Kasumi-1 (cell line): ENCODE measurements around the gene SIM2.
A peak's percentile ranks its signal among the peaks of the same experiment; 100 is the strongest.

ENCODE experiments used
- DNase-seq, 2 experiments: peaks; one replicate each; lab custom pipeline; 2025; lab: John Stamatoyannopoulos, UW

Gene SIM2

GRCh38 chr21:36766511-36766910 lies 67.6 kb downstream of the SIM2 start:
- no peak for DNase-seq

DNA sequence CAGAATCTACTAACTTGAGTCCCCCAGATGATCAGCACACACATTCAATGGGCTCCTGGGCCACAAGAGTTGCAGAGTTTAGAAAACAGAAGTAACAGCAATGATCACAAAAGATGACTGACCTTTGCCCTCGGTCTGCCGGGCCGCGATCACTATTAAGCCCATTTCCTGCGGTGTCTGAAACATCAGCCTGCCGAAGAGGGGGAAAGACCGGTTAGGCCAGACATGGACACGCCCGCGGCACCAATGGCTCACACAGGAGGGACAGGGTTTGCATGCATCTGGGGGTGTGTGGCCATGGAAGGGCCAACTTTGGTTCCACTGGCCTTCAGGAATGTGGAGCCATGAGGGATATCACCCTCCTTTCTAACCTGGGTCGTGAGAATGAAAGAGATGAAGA lies 68.2 kb downstream of the SIM2 start:
- no peak for DNase-seq

DNA sequence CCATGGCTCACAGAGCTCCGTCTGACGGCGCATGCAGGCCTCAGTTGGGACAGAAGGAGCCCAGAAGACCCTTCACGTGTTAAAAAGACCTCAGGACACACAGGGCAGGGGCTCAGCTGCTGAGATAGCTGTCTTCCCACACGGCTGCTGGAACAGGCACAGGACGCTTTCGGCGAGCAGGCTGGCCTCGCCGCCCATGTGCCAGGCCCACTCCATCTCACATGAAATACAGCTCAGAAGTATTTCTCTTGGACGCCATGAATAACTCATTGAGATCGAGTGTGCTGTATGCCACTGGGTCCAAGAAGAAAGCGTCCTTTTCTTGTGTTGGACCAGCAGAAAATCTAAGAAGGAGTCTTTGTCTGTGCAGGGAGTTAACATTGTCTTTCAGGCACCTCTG lies 69.6 kb downstream of the SIM2 start:
- DNase-seq = no peak

- DNase-seq = no peak
These were observed 70.3 kb downstream of the SIM2 start for GRCh38 chr21:36769051-36769839.

DNA sequence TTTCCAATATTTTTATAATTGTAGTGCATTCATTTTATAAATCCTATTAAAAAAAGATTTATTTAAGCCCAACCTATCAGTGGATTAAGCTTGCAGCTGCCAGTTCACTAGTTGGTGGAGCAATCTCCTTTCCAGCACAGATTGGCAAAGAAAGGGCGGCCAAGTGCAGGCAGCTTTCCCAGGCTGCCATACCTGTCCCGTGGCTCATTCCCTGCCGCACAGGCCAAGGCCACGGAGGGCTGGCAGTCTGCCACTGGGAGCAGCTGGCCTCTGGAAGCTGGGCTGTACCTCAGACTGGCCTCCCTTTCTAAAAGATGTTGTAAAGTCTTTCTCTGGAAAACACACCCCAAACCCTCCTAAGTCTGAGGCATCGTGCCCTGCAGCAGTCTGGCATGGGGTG lies 74.2 kb downstream of the SIM2 start:
- no peak for DNase-seq

DNA sequence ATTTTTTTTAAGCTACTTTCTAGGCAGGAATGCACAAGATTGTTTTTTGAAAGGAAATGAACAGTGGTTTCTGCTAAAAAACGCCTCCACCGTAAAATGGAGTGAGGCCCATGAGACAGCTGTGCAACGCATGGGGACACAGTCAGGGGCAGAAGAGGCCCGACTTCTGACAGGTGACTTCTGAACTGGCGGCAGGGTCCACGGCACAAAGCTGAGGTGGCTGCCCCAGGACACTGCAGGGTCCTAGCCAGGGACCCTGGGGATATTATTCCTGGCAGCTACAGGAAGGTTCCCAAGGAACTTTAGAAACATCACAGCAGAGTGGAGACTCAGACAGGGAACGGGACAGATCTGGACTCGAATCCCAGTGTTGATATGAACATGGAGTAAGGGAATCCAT lies 75.1 kb downstream of the SIM2 start:
- no peak for DNase-seq

DNA sequence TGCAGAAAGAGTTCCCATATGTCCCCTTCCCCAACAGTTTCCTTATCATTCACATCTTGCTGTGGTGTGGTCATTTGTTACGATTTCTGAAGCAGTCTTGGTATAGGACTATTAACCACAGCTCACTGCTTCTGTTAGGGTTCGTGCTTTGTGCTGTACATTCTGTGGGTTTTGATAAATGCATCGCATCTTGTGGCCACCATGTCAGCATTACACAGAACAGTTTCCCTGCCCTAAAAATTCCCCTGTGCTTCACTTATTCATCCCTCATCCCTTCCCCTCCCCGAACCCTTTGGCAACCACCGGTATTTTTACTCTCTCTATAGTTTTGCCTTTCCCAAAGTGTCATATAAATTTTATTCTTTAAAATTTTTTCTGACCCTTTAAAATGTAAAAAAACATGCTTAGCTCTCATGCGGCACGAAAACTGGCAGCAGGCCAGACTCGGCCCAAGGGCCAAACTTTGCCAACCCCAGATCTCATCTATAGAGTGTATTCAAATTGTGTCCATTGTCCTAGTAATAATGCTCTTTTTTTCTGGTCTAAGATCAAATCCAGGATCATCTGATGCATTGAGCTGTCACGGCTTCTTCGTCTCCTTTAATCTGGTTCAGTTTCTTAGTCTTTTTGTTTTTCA lies 78.2 kb downstream of the SIM2 start:
- DNase-seq = no peak

DNA sequence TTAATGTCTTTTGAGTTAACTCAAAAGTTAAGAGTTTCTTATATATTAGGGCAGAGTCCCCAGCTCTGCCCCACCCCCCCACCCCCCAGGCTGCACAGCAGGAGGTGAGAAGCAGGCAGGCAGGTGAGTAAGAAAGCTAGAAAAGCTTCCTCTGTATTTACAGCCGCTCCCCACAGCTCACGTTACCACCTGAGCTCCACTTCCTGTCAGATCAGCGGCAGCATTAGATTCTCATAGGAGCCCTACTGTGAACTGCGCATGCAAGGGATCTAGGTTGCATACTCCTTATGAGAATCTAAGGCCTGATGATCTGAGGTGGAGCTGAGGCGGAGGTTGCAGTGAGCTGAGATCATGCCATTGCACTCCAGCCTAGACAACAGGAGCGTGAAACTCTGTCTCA lies 81.9 kb downstream of the SIM2 start:
- no peak for DNase-seq

DNA sequence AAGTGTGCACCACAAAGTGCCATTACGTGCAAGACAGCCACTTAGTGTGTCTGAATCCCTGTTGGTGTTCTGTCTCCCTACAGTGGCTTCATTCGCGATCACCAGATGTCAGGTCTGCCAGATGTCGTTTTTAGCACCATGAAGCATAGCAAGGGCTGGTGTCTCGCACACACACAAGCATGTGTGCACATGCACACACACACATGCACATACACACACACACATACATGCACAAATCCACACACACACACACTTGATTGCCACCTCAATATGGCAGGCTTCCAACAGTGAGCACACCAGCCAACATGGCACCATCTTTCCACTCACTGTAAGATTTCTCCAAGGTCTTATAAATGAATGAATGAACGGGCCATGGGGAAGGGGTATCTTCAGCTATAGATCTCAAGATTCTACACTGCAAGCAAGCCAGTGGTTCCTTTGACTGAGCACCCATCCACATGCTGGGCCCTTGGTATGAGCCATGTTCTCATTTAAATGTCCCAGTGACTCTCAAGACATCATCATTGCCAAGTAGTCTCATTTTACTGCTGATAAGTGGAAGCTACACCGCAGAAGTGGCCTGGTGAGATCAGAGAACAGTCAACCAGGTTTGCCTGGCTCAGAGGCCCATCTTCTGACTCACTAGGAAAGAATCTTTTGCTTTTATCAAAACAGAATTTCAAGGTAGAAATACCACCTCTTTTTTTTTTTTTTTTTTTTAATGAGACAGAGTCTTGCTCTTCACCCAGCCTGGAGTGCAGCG lies 84.9 kb downstream of the SIM2 start:
- no peak for DNase-seq

GRCh38 chr21:36784947-36785346 lies 86.0 kb downstream of the SIM2 start:
- DNase-seq = no peak

GRCh38 chr21:36785615-36786014 lies 86.7 kb downstream of the SIM2 start:
- no peak for DNase-seq

GRCh38 chr21:36786186-36786585 lies 87.3 kb downstream of the SIM2 start:
- no peak for DNase-seq

DNA sequence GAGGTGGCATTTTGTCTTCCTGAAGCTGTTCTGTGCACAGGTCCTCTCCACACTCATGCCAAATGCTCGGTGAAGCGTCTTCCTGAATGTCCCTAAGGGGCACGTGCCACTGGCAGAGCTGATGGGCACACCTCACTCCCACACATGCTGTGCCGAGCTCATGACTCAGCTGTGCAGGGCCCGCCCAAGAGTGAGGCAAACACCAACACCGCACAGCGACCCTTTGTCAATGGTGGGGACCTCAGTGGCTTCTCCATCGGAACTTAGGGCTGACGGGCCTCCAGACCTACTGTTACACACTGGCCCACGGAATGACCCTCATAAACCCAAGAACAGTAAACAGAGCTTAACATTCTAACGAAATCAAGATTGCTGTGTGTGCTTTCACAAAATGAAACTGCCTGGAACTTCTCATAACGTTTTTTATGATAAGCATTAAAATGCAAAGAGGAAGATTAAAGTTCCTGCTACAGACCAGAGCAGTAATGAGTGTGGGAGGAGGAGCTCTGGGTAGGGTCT lies 89.3 kb downstream of the SIM2 start:
- no peak for DNase-seq

- peak in 1 of 2 experiments; percentile 16 for DNase-seq
These were observed 91.7 kb downstream of the SIM2 start for GRCh38 chr21:36790616-36791015.

- DNase-seq = no peak
These were observed 92.3 kb downstream of the SIM2 start for GRCh38 chr21:36791180-36791579.

GRCh38 chr21:36791695-36792470 lies 93.0 kb downstream of the SIM2 start:
- no peak for DNase-seq

DNA sequence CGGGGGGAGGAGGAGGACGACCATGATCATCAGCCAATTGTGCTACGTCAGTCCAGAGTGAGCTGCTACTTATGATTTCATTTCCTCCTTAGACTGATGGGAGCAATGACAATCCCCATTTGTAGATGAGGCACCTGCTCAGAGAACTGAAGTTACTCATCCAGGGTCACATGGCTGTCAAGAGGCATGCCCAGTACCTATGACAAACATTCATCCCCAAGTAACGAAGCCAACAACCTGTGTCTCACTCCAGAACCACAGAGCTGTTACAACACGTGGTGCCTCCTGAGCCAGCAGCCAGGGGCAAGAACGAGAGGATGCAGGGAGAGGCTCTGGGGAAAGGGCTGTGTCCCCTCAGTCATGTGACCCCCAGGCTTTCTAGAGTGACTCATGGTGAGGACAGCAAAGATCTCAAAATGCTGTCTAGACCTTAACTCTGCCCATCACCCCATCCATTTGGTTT lies 93.6 kb downstream of the SIM2 start:
- no peak for DNase-seq

DNA sequence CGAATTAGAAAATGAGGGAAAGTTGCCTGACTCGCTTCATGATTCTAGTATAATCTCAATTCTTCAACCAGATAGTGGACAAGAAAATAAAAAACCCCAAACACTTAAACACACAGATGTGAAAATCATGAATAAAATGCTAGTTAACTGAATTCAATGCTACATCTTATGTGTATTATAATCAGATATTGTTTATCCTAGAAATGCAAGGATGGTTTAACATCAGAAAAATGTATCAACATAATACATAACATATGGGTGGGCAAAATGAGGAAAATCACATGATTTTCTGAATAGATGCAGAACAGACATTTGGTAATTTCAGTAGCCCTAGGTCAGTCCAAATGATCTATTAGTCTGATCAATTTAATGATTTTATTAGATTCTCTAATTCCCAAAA lies 97.2 kb downstream of the SIM2 start:
- no peak for DNase-seq

GRCh38 chr21:36798491-36798890 lies 99.6 kb downstream of the SIM2 start:
- DNase-seq = no peak
